Measurements from ENCODE around the gene KIF26B. TPM values are rescaled to one million over a fixed set of nuclear protein-coding genes. Genes with fewer than 3 reads are reported as not detected.

The KIF26B gene
- polyA plus RNA-seq, 1 donor from 2014 or later, result 6.3 TPM

- no peak overlapping the region for H3K4me2 ChIP-seq (ENCODE audit: low read length)
- H3K9me3 ChIP-seq (ENCODE audit: low read length), result no peaks in the 10 kb centered on the region
- no peak overlapping the region for H3K9ac ChIP-seq (ENCODE audit: low read length)
- H3K36me3 ChIP-seq (ENCODE audit: insufficient read depth, low read length), result no peaks in the 10 kb centered on the region
- no peak overlapping the region for H3K4me3 ChIP-seq (ENCODE audit: low read length)
- no peaks in the 10 kb centered on the region for H3K79me2 ChIP-seq (replicated peaks; ENCODE audit: insufficient read depth, low read length)
- H2AFZ ChIP-seq (ENCODE audit: low read depth, low read length), result no peak overlapping the region
- H3F3A ChIP-seq (ENCODE audit: insufficient read depth, low read length, poor library complexity, severe bottlenecking), result no peaks in the 10 kb centered on the region
- no peaks in the 10 kb centered on the region for H3K27me3 ChIP-seq (ENCODE audit: insufficient read depth, low read depth, low read length)
- H3K9me2 ChIP-seq (ENCODE audit: insufficient read depth, low read length), result no peaks in the 10 kb centered on the region
- no peak overlapping the region for H3K27ac ChIP-seq (ENCODE audit: low read length)
- TF ChIP-seq EP300 (conservative IDR thresholded peaks at IDR 0.05; ENCODE audit: poor library complexity, severe bottlenecking) (no peak), REST (IDR thresholded peaks at IDR 0.05; ENCODE audit: borderline replicate concordance) (no peak), POLR2AphosphoS5 (IDR thresholded peaks at IDR 0.05) (no peak), CTCF (IDR thresholded peaks at IDR 0.05; ENCODE audit: poor library complexity, severe bottlenecking) (no peak), SMC3 (conservative IDR thresholded peaks at IDR 0.05; ENCODE audit: poor library complexity) (no peak), RAD21 (conservative IDR thresholded peaks at IDR 0.05) (no peak), MXI1 (conservative IDR thresholded peaks at IDR 0.05; ENCODE audit: poor library complexity, severe bottlenecking) (no peak), TAF1 (IDR thresholded peaks at IDR 0.05; ENCODE audit: low read depth) (no peak), EZH2 (IDR thresholded peaks at IDR 0.05; ENCODE audit: borderline replicate concordance, insufficient read depth, low read length, poor library complexity, severe bottlenecking) (no peak)
- no peaks in the 10 kb centered on the region for H4K20me1 ChIP-seq (ENCODE audit: insufficient read depth)
Observed at GRCh38 chr1:245561665-245562234, 407.0 kb downstream of the KIF26B start.

- no peak for TF ChIP-seq SMC3 (conservative IDR thresholded peaks at IDR 0.05; ENCODE audit: poor library complexity)
- TF ChIP-seq TAF1 (IDR thresholded peaks at IDR 0.05; ENCODE audit: low read depth), result no peak
- no peak for TF ChIP-seq CTCF (IDR thresholded peaks at IDR 0.05; ENCODE audit: poor library complexity, severe bottlenecking)
- TF ChIP-seq RAD21 (conservative IDR thresholded peaks at IDR 0.05), result no peak
- TF ChIP-seq POLR2AphosphoS5 (IDR thresholded peaks at IDR 0.05), result no peak
- no peak for TF ChIP-seq REST (IDR thresholded peaks at IDR 0.05; ENCODE audit: borderline replicate concordance)
- no peak for TF ChIP-seq EP300 (conservative IDR thresholded peaks at IDR 0.05; ENCODE audit: poor library complexity, severe bottlenecking)
- no peak for TF ChIP-seq EZH2 (IDR thresholded peaks at IDR 0.05; ENCODE audit: borderline replicate concordance, insufficient read depth, low read length, poor library complexity, severe bottlenecking)
- no peak for TF ChIP-seq MXI1 (conservative IDR thresholded peaks at IDR 0.05; ENCODE audit: poor library complexity, severe bottlenecking)
- Histone ChIP-seq H2AFZ (ENCODE audit: low read depth, low read length) (no peak overlapping the region), H3K4me3 (ENCODE audit: low read length) (no peak overlapping the region), H3K9ac (ENCODE audit: low read length) (no peak overlapping the region), H4K20me1 (ENCODE audit: insufficient read depth) (no peaks in the 10 kb centered on the region), H3K9me2 (ENCODE audit: insufficient read depth, low read length) (no peaks in the 10 kb centered on the region), H3F3A (ENCODE audit: insufficient read depth, low read length, poor library complexity, severe bottlenecking) (no peaks in the 10 kb centered on the region), H3K27ac (ENCODE audit: low read length) (no peak overlapping the region), H3K4me2 (ENCODE audit: low read length) (no peak overlapping the region), H3K79me2 (replicated peaks; ENCODE audit: insufficient read depth, low read length) (no peaks in the 10 kb centered on the region), H3K27me3 (ENCODE audit: insufficient read depth, low read depth, low read length) (no peaks in the 10 kb centered on the region), H3K36me3 (ENCODE audit: insufficient read depth, low read length) (no peaks in the 10 kb centered on the region), H3K9me3 (ENCODE audit: low read length) (no peaks in the 10 kb centered on the region)
Observed at GRCh38 chr1:245566134-245566533, 411.3 kb downstream of the KIF26B start.

All from neural cell (in vitro differentiated cells).